OCI-LY1 (cell line): ENCODE measurements around the gene PSTPIP1.
A peak's percentile ranks its signal among the peaks of the same experiment; 100 is the strongest.

Experiments
- H2AFZ ChIP-seq: fragments of 200-600 bp; sonication (generic), shearing (Covaris generic); 2 replicates; pipeline ENCODE4 v1.6.0; 2014; ENCODE audit warnings: antibody characterized with exemption, mild to moderate bottlenecking, low read length
- H3F3A ChIP-seq: fragments of 200-600 bp; sonication (generic), shearing (Covaris generic); 2 replicates; pipeline ENCODE4 v1.6.0; 2014; ENCODE audit warnings: mild to moderate bottlenecking, antibody characterized with exemption, low read length, moderate library complexity; ENCODE audit not compliant: insufficient read depth
- H3K27ac ChIP-seq: fragments of 200-600 bp; sonication (generic); 2 replicates; pipeline ENCODE4 v1.5.1; 2014; ENCODE audit warnings: low read length, mixed run types, mild to moderate bottlenecking, low read depth; ENCODE audit not compliant: poor library complexity, severe bottlenecking
- H3K27me3 ChIP-seq: fragments of 200-600 bp; sonication (generic); 2 replicates; pipeline ENCODE4 v1.6.0; 2014; ENCODE audit warnings: antibody characterized with exemption, mild to moderate bottlenecking, low read length, moderate library complexity; ENCODE audit not compliant: insufficient read depth
- H3K36me3 ChIP-seq: fragments of 200-600 bp; sonication (generic); 2 replicates; pipeline ENCODE4 v1.6.1; 2014; ENCODE audit warnings: mild to moderate bottlenecking, antibody characterized with exemption, low read length, moderate library complexity, mixed read lengths; ENCODE audit not compliant: insufficient read depth
- H3K4me1 ChIP-seq: fragments of 200-600 bp; sonication (generic); 2 replicates; pipeline ENCODE4 v1.5.1; 2014; ENCODE audit warnings: mild to moderate bottlenecking, low read length, moderate library complexity; ENCODE audit not compliant: insufficient read depth, severe bottlenecking
- H3K4me2 ChIP-seq: fragments of 200-600 bp; sonication (generic), shearing (Covaris generic); 2 replicates; pipeline ENCODE4 v1.6.1; 2014; ENCODE audit warnings: low read length
- H3K4me3 ChIP-seq: fragments of 200-600 bp; sonication (generic); 2 replicates; pipeline ENCODE4 v1.5.1; 2014; ENCODE audit warnings: low read length, low read depth, mild to moderate bottlenecking, mixed read lengths; ENCODE audit not compliant: poor library complexity, severe bottlenecking
- H3K79me2 ChIP-seq: fragments of 200-600 bp; shearing (Covaris generic); 2 replicates; pipeline ENCODE4 v1.6.1; 2016; ENCODE audit warnings: mixed run types, low read length, mixed read lengths; ENCODE audit not compliant: insufficient read depth
- H3K9ac ChIP-seq: fragments of 200-600 bp; sonication (generic), shearing (Covaris generic); 2 replicates; pipeline ENCODE4 v1.6.1; 2014; ENCODE audit warnings: mild to moderate bottlenecking, low read length, mixed read lengths
- H3K9me2 ChIP-seq: fragments of 200-600 bp; sonication (generic), shearing (Covaris generic); 2 replicates; pipeline ENCODE4 v1.6.1; 2014; ENCODE audit warnings: low read depth, mild to moderate bottlenecking, low read length, mixed read lengths
- H3K9me3 ChIP-seq: fragments of 200-600 bp; shearing (Covaris generic); 2 replicates; pipeline ENCODE4 v1.6.1; 2014; ENCODE audit warnings: low read length, mixed read lengths
- H4K20me1 ChIP-seq: fragments of 200-600 bp; sonication (generic), shearing (Covaris generic); 2 replicates; pipeline ENCODE4 v1.6.0; 2016; ENCODE audit warnings: mild to moderate bottlenecking, low read length; ENCODE audit not compliant: insufficient read depth
- CTCF ChIP-seq: fragments of 200-600 bp; sonication (generic), shearing (Covaris generic); IDR thresholded peaks from 2 replicates; pipeline ENCODE4 v1.5.1; 2017; ENCODE audit warnings: mild to moderate bottlenecking, antibody characterized with exemption, low read length, moderate library complexity, mixed read lengths
- EZH2 ChIP-seq: fragments of 200-600 bp; sonication (generic), shearing (Covaris generic); IDR thresholded peaks from 2 replicates; pipeline ENCODE4 v1.8.0; 2017; ENCODE audit warnings: borderline replicate concordance, mixed run types, mild to moderate bottlenecking, antibody characterized with exemption, low read length, moderate library complexity, mixed read lengths

Gene PSTPIP1

DNA sequence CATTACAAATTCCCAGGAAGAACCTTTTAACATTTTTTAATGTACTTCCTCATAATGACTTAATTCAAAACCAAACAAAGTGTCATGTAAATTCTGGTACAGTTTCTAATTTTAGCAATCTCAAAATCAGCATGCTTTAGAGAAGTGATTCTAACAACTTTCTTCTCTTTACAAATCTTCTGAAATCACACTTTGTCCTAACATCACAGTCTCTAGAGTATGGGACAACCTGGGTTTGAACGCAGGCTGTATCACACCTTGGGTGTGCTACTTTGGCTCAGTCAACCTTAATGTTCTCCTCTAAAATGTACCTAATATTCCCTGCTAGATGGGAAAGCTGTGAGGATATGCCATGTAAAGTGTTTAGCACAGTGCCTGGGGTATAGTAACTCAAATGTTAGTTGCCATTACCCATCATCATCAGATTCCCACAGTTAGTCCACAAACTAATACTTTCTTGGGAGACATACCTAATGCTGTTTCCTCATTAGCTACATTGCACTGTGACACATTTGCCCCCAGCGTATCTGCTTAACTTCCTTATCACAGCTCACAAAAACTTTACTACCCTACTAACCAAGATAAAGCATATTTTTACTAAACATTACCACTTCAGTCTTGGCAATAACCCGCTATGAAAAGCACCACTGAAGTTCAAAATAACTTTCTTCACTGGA lies 72.9 kb downstream of the PSTPIP1 start:
- H3K4me2 ChIP-seq, result peak overlapping the region; percentile 3; the same call in 1 of the 2 replicates
- no peaks in the 10 kb centered on the region for H4K20me1 ChIP-seq
- no peak overlapping the region for H3K9ac ChIP-seq

DNA sequence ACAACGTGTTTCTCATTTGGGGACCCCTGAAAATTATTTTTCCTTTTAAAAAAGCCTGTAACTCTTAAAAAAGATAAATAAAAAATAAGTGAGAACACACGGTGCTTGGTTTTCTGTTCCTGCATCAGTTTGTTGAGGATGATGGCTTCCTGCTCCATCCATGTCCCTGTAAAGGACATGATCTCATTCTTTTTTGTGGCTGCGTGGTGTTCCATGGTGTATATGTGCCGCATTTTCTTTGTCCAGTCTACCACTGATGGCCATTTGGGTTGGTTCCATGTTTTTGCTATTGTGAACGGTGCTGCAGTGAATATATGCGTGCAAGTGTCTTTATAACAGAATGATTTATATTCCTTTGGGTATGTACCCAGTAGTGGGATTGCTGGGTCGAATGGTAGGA lies 73.7 kb downstream of the PSTPIP1 start:
- Histone ChIP-seq H3K9me2 (no peaks in the 10 kb centered on the region), H3K27me3 (no peaks in the 10 kb centered on the region), H4K20me1 (no peaks in the 10 kb centered on the region), H3K36me3 (peaks cover 10% of the 10 kb centered on the region; the same call in 1 of the 2 replicates), H3K4me1 (peaks cover 37% of the 10 kb centered on the region), H3K4me3 (peak overlapping the region; percentile 74), H3K79me2 (peaks cover 10% of the 10 kb centered on the region; the same call in 1 of the 2 replicates), H3K27ac (no peak overlapping the region), H2AFZ (no peak overlapping the region), H3F3A (no peaks in the 10 kb centered on the region), H3K4me2 (peak overlapping the region; percentile 89; the same call in 1 of the 2 replicates), H3K9me3 (no peaks in the 10 kb centered on the region), H3K9ac (no peak overlapping the region)
- no peak for TF ChIP-seq EZH2
- TF ChIP-seq CTCF, result no peak

More for the DNA sequence above, 72.9 kb downstream of the PSTPIP1 start:
- H3K9me3 ChIP-seq, result no peaks in the 10 kb centered on the region
- peaks cover 11% of the 10 kb centered on the region; the same call in 1 of the 2 replicates for H3K79me2 ChIP-seq
- H3K9me2 ChIP-seq, result no peaks in the 10 kb centered on the region
- no peaks in the 10 kb centered on the region for H3F3A ChIP-seq
- H3K4me1 ChIP-seq, result peaks cover 37% of the 10 kb centered on the region
- no peak overlapping the region for H3K27ac ChIP-seq
- H2AFZ ChIP-seq, result no peak overlapping the region
- TF ChIP-seq CTCF (no peak), EZH2 (no peak)
- H3K36me3 ChIP-seq, result peaks cover 10% of the 10 kb centered on the region; the same call in 1 of the 2 replicates
- no peaks in the 10 kb centered on the region for H3K27me3 ChIP-seq
- H3K4me3 ChIP-seq, result no peak overlapping the region

DNA sequence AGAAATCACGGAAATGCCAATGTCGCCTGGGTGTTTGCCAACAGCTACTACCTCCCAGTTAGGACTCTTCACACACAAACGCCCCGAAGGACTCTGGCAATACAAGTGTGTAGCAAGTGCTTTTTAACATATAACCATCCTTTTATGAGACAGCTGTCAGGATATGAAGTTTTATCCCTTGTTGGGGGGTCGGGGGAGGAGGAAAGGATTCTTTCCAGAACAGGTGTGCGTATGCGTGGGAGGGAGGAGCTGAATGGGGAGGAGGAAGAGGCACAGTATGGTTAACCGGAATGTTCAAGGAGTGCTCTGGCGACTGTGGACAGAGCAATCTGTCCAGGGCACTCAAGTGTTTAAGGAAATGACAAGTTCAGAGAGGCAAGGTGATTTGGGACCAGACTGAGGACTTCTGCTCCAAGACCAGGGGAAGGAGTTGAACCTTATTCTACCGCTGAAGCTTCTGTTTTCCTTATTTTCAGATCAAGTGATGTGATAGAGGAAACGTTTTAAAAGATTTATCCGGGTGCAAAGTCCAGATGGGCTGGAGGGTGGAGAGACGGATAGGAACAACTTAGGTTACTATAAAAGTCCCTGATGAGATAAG lies 74.7 kb downstream of the PSTPIP1 start:
- Histone ChIP-seq H3K4me2 (peak overlapping the region; percentile 89), H4K20me1 (no peaks in the 10 kb centered on the region), H3K9me3 (no peaks in the 10 kb centered on the region), H3K4me1 (peaks cover 37% of the 10 kb centered on the region), H3K9me2 (no peaks in the 10 kb centered on the region), H3K27me3 (no peaks in the 10 kb centered on the region), H3K27ac (no peak overlapping the region), H3K79me2 (peaks cover 10% of the 10 kb centered on the region; the same call in 1 of the 2 replicates), H3K9ac (peak overlapping the region; percentile 65), H2AFZ (no peak overlapping the region), H3K36me3 (peaks cover 10% of the 10 kb centered on the region; the same call in 1 of the 2 replicates), H3F3A (no peaks in the 10 kb centered on the region), H3K4me3 (peak overlapping the region; percentile 74)
- TF ChIP-seq EZH2, result no peak
- no peak for TF ChIP-seq CTCF
